GM10248 (cell line): ENCODE data around the gene CCDC187.

Experiments
- CTCF ChIA-PET: fragments of 300-600 bp; sonication (Branson Sonifier 250); formaldehyde crosslinking; extraction: SDS; loops from one replicate; lab custom pipeline; 2021; ENCODE audit warnings: antibody characterized with exemption; lab: Yijun Ruan, JAX
- POLR2A ChIA-PET: fragments of 350-650 bp; sonication (Branson Sonifier 250); formaldehyde crosslinking; extraction: SDS; loops from one replicate; lab custom pipeline; 2020; ENCODE audit warnings: antibody characterized with exemption; lab: Yijun Ruan, JAX
- DNase-seq: peaks from one replicate; pipeline ENCODE4 v3.0.0; 2012; ENCODE audit errors: extremely low spot score
- CTCF ChIP-seq: IDR thresholded peaks from 2 replicates; pipeline ENCODE4 v1.5.1; 2012; ENCODE audit warnings: mild to moderate bottlenecking, low read depth; ENCODE audit errors: extremely low read depth, missing control alignments, control extremely low read depth

Gene CCDC187

DNA sequence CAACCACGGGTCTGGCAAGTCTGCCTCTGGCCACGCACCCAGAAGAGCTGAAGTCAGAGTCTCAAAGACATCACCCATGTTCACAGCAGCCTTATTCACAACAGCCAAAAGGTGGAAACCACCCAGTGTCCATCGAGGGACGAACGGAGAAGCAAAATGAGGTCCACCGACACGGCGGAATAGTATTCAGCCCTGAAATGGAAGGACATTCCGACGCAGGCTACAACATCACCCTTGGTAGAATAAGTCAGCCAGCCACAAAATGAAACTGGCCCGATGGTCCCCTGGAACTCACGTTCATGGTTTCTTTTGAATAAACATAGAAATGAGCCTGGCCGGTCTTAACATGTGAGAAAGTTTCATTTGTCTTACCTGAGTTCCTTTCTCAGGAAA lies 16.9 kb downstream of the CCDC187 start:
- POLR2A ChIA-PET: no interaction called here
- DNase-seq: no peak
- TF ChIP-seq CTCF: no peak
- CTCF ChIA-PET: interaction anchor here (0.6 to 3.1 kb wide), 8 partner anchors 8 to 145 kb away, joined by 3 to 11 read pairs (median 4); no protein-coding TSS in a partner anchor

DNA sequence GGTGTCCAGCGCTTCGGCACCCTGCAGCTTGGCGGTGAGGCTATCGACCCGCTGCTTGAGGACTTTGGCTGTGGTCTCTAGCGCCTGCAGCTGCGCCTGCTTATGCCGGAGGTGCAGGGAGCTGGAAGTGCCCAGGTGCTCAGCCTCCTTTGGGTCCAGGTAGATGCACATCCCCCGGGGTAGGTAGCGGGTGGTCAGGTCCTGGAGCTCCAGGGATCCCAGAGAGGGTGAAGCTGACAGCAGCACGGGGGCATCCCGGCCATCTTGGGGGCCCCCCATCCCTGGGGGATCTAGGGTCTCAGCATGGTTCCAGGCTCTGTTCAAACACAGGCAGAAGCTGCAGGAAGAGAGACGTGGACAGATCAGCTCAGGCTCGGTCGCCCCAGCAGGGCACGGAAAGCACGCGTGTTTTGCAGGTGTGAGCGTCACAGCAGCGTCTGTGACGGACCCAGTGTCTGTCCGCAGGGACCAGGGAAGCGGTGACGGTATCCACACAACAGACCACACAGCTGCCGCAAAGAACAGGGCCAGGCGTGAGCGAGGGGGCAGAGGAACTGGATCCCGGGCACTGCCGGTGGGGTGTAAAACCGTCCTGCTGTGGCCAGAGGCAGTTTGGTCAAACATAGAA lies 17.4 kb downstream of the CCDC187 start:
- TF ChIP-seq CTCF: no peak
- ChIA-PET POLR2A (no interaction called here), CTCF (interaction anchor here (0.6 to 3.1 kb wide), 7 partner anchors 8 to 145 kb away, joined by 3 to 11 read pairs (median 4); no protein-coding TSS in a partner anchor)
- DNase-seq: no peak

DNA sequence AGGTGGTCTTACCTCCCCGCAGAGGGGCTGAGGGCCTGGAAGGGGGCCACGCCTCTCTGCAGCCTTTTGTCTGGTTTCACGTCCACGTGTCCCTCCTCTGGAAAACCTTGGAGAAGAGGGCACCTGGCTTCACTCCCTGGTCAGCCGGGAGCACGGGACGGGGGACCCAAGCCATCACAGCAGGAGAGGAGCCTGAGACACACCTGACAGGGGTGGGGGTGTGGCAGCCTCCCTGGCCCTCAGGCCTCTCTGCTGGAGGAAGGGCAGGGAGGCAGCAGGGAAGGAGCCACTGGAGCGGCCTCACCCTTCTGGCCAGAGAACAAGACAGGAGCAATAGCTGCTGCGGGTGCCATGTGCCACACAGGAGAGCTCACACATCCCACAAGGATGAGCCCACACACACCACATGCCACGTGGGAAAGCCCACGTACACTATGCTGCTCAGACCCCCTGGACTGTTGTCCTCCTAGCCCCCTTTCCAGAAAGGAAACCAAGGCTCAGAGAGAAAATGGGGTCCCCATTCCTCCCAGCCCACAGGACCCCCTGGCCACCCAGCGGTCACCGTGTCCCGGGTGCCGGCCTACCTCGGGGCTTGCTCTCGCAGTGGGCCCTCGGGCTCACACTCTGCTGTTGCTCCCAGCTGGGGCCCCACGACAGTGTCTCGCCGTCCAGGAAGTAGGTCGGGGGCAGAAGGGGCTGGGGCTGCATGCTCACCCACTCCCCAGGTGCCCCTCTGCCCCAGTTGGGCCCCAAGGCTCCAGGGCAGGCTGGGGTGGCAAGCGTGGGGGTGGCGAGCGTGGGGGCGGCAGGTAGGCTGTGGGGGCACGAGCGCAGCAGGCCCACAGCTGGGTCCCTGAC lies 18.2 kb downstream of the CCDC187 start:
- CTCF ChIA-PET: interaction anchor here (1.5 to 3.1 kb wide), 5 partner anchors 15 to 144 kb away, joined by 3 to 11 read pairs (median 5); no protein-coding TSS in a partner anchor
- POLR2A ChIA-PET: no interaction called here
- TF ChIP-seq CTCF: no peak
- no peak for DNase-seq

GRCh38 chr9:136284951-136285350 lies 18.9 kb downstream of the CCDC187 start:
- DNase-seq: no peak
- POLR2A ChIA-PET: no interaction called here
- no peak for TF ChIP-seq CTCF
- CTCF ChIA-PET: interaction anchor here (1.0 to 3.4 kb wide), 6 partner anchors 12 to 115 kb away, joined by 3 to 23 read pairs (median 8); no protein-coding TSS in a partner anchor

DNA sequence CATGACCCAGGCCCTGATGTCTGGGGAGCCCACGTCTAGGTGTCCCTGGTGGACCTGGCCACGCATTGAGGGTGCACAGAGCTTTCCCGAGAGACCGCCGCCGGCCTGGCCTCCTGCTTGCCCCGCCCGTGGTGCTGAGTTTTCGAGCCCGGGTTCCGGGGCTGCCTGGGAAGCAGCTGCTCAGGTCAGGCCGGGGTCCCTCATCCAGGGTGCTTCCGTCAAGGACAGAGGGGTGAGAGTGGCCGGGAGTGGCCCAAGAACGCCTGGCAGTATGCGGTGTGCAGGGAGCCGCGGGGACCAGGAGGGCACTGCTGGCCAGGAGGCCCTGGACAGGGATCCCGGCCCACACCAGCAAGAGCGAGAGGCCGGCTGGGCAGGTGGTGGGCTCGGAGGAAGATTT lies 19.6 kb downstream of the CCDC187 start:
- POLR2A ChIA-PET: no interaction called here
- DNase-seq: no peak
- no peak for TF ChIP-seq CTCF
- CTCF ChIA-PET: interaction anchor here (0.9 to 3.4 kb wide), 9 partner anchors 12 to 125 kb away, joined by 3 to 23 read pairs (median 3); no protein-coding TSS in a partner anchor

GRCh38 chr9:136283291-136284235 lies 20.3 kb downstream of the CCDC187 start:
- POLR2A ChIA-PET: no interaction called here
- DNase-seq: peak; percentile 91
- peak; percentile 99 for TF ChIP-seq CTCF
- CTCF ChIA-PET: interaction anchor here (0.8 to 3.4 kb wide), 15 partner anchors 9 to 680 kb away, joined by 3 to 23 read pairs (median 3); no protein-coding TSS in a partner anchor
